HEK293 (cell line): ENCODE results near the gene GPD1.

ENCODE experiments used
- CTCF ChIA-PET: fragments of 350-600 bp; formaldehyde crosslinking; extraction: SDS; loops from one replicate; lab custom pipeline; 2021; ENCODE audit warnings: antibody characterized with exemption; lab: Yijun Ruan, JAX
- POLR2A ChIA-PET: fragments of 300-600 bp; formaldehyde crosslinking; extraction: SDS; loops from one replicate; lab custom pipeline; 2020; ENCODE audit warnings: antibody characterized with exemption, inconsistent platforms; lab: Yijun Ruan, JAX
- H3K27ac ChIP-seq: fragments of 200-500 bp; sonication (Bioruptor generic); 2 replicates; pipeline ENCODE4 v1.5.1; 2014; ENCODE audit warnings: low read depth, low read length, control low read depth, inconsistent platforms; ENCODE audit errors: extremely low read depth
- H3K36me3 ChIP-seq, 2 experiments: fragments of 200-500 bp in 1 of 2; sonication (Bioruptor generic) in 1 of 2; 1 replicate in 1 of 2; 2 replicates in 1 of 2; pipeline ENCODE4 v1.5.1; 2014 to 2017; ENCODE audit warnings: inconsistent platforms in 2 of 2, low read length in 2 of 2; ENCODE audit not compliant: control insufficient read depth in 2 of 2, insufficient read depth in 1 of 2
- H3K4me1 ChIP-seq: fragments of 200-500 bp; sonication (Bioruptor generic); 2 replicates; pipeline ENCODE4 v1.5.1; 2014; ENCODE audit warnings: mild to moderate bottlenecking, low read length, inconsistent platforms; ENCODE audit not compliant: control insufficient read depth, insufficient read depth
- H3K4me3 ChIP-seq: 2 replicates; pipeline ENCODE4 v1.5.1; 2011; ENCODE audit warnings: low read depth, mild to moderate bottlenecking, control low read depth, low read length, moderate library complexity
- H3K9me3 ChIP-seq: fragments of 200-500 bp; sonication (Bioruptor generic); 2 replicates; pipeline ENCODE4 v1.5.1; 2014; ENCODE audit warnings: low read depth, low read length, inconsistent platforms; ENCODE audit not compliant: control insufficient read depth, insufficient read depth
- GLI2 ChIP-seq: fragments of 450-650 bp; formaldehyde crosslinking; IDR thresholded peaks from 2 replicates; pipeline ENCODE4; 2017; ENCODE audit warnings: missing biosample characterization, missing genetic modification characterization, low read depth, borderline replicate concordance
- OVOL3 ChIP-seq: fragments of 450-650 bp; formaldehyde crosslinking; IDR thresholded peaks from 2 replicates; pipeline ENCODE4 v1.5.1; 2016; ENCODE audit warnings: missing biosample characterization, missing genetic modification characterization
- PRDM2 ChIP-seq: fragments of 450-650 bp; formaldehyde crosslinking; IDR thresholded peaks from 2 replicates; pipeline ENCODE4 v1.5.1; 2016; ENCODE audit warnings: missing biosample characterization, missing genetic modification characterization, borderline replicate concordance
- REPIN1 ChIP-seq: fragments of 450-650 bp; formaldehyde crosslinking; IDR thresholded peaks from 2 replicates; pipeline ENCODE4 v1.5.1; 2017; ENCODE audit warnings: missing biosample characterization, missing genetic modification characterization, low read depth
- SCRT1 ChIP-seq: fragments of 450-650 bp; formaldehyde crosslinking; IDR thresholded peaks from 2 replicates; pipeline ENCODE4 v1.5.1; 2016; ENCODE audit warnings: missing biosample characterization, missing genetic modification characterization, borderline replicate concordance
- SCRT2 ChIP-seq: fragments of 450-650 bp; formaldehyde crosslinking; IDR thresholded peaks from 2 replicates; pipeline ENCODE4 v1.5.1; 2016; ENCODE audit warnings: missing biosample characterization, missing genetic modification characterization
- SP3 ChIP-seq: fragments of 450-650 bp; formaldehyde crosslinking; IDR thresholded peaks from 2 replicates; pipeline ENCODE4 v1.5.1; 2016; ENCODE audit warnings: missing biosample characterization, missing genetic modification characterization
- SP7 ChIP-seq: fragments of 450-650 bp; formaldehyde crosslinking; IDR thresholded peaks from 2 replicates; pipeline ENCODE4 v1.5.1; 2016; ENCODE audit warnings: missing biosample characterization, missing genetic modification characterization
- ZBTB20 ChIP-seq: fragments of 450-650 bp; formaldehyde crosslinking; IDR thresholded peaks from 2 replicates; pipeline ENCODE4 v1.5.1; 2016; ENCODE audit warnings: missing biosample characterization, missing genetic modification characterization
- ZBTB21 ChIP-seq: fragments of 450-650 bp; formaldehyde crosslinking; IDR thresholded peaks from 2 replicates; pipeline ENCODE4 v1.5.1; 2017; ENCODE audit warnings: missing biosample characterization, missing genetic modification characterization
- ZBTB48 ChIP-seq: fragments of 450-650 bp; formaldehyde crosslinking; IDR thresholded peaks from 2 replicates; pipeline ENCODE4 v1.5.1; 2016; ENCODE audit warnings: missing biosample characterization, missing genetic modification characterization
- ZBTB7A ChIP-seq: fragments of 450-650 bp; formaldehyde crosslinking; IDR thresholded peaks from 2 replicates; pipeline ENCODE4 v1.5.1; 2016; ENCODE audit warnings: low read depth, missing biosample characterization, missing genetic modification characterization
- ZBTB8A ChIP-seq: fragments of 450-650 bp; formaldehyde crosslinking; IDR thresholded peaks from 2 replicates; pipeline ENCODE4 v1.5.1; 2016; ENCODE audit warnings: missing biosample characterization, missing genetic modification characterization
- ZEB2 ChIP-seq: fragments of 450-650 bp; formaldehyde crosslinking; IDR thresholded peaks from 2 replicates; pipeline ENCODE4 v1.5.1; 2016; ENCODE audit warnings: missing biosample characterization, missing genetic modification characterization
- ZFP3 ChIP-seq: fragments of 450-650 bp; formaldehyde crosslinking; IDR thresholded peaks from 2 replicates; pipeline ENCODE4 v1.5.1; 2016; ENCODE audit warnings: low read depth, missing biosample characterization, missing genetic modification characterization
- ZFP41 ChIP-seq: fragments of 450-650 bp; formaldehyde crosslinking; IDR thresholded peaks from 2 replicates; pipeline ENCODE4 v1.5.1; 2016; ENCODE audit warnings: missing biosample characterization, missing genetic modification characterization, borderline replicate concordance
- ZNF223 ChIP-seq: fragments of 450-650 bp; formaldehyde crosslinking; IDR thresholded peaks from 2 replicates; pipeline ENCODE4 v1.5.1; 2016; ENCODE audit warnings: missing biosample characterization, missing genetic modification characterization
- ZNF24 ChIP-seq: fragments of 450-650 bp; formaldehyde crosslinking; IDR thresholded peaks from 2 replicates; pipeline ENCODE4 v1.5.1; 2016; ENCODE audit warnings: missing biosample characterization, missing genetic modification characterization
- ZNF362 ChIP-seq: fragments of 450-650 bp; formaldehyde crosslinking; IDR thresholded peaks from 2 replicates; pipeline ENCODE4 v1.5.1; 2016; ENCODE audit warnings: missing biosample characterization, missing genetic modification characterization
- ZNF394 ChIP-seq: fragments of 450-650 bp; formaldehyde crosslinking; IDR thresholded peaks from 2 replicates; pipeline ENCODE4 v1.5.1; 2016; ENCODE audit warnings: missing biosample characterization, missing genetic modification characterization, mild to moderate bottlenecking, moderate library complexity, borderline replicate concordance
- ZNF473 ChIP-seq: fragments of 450-650 bp; formaldehyde crosslinking; IDR thresholded peaks from 2 replicates; pipeline ENCODE4 v1.5.1; 2017; ENCODE audit warnings: missing biosample characterization, missing genetic modification characterization
- ZNF629 ChIP-seq: fragments of 450-650 bp; formaldehyde crosslinking; IDR thresholded peaks from 2 replicates; pipeline ENCODE4 v1.5.1; 2017; ENCODE audit warnings: missing biosample characterization, missing genetic modification characterization
- ZNF670 ChIP-seq: fragments of 450-650 bp; formaldehyde crosslinking; IDR thresholded peaks from 2 replicates; pipeline ENCODE4 v1.5.1; 2016; ENCODE audit warnings: missing biosample characterization, missing genetic modification characterization, low read depth
- ZSCAN23 ChIP-seq: fragments of 450-650 bp; formaldehyde crosslinking; IDR thresholded peaks from 2 replicates; pipeline ENCODE4 v1.5.1; 2016; ENCODE audit warnings: missing biosample characterization, missing genetic modification characterization
- TF ChIP-seq, protein P1 (sequence below): fragments of 450-650 bp; formaldehyde crosslinking; IDR thresholded peaks from 2 replicates; pipeline ENCODE4 v1.5.1; 2016; ENCODE audit warnings: missing biosample characterization, missing genetic modification characterization
- TF ChIP-seq, protein P2 (sequence below): fragments of 450-650 bp; formaldehyde crosslinking; IDR thresholded peaks from 2 replicates; pipeline ENCODE4 v1.5.1; 2016; ENCODE audit warnings: missing biosample characterization, missing genetic modification characterization

The GPD1 gene

GRCh38 chr12:50111395-50111692 is 7.5 kb downstream of the GPD1 start (continued):
- TF ChIP-seq, protein P1, sequence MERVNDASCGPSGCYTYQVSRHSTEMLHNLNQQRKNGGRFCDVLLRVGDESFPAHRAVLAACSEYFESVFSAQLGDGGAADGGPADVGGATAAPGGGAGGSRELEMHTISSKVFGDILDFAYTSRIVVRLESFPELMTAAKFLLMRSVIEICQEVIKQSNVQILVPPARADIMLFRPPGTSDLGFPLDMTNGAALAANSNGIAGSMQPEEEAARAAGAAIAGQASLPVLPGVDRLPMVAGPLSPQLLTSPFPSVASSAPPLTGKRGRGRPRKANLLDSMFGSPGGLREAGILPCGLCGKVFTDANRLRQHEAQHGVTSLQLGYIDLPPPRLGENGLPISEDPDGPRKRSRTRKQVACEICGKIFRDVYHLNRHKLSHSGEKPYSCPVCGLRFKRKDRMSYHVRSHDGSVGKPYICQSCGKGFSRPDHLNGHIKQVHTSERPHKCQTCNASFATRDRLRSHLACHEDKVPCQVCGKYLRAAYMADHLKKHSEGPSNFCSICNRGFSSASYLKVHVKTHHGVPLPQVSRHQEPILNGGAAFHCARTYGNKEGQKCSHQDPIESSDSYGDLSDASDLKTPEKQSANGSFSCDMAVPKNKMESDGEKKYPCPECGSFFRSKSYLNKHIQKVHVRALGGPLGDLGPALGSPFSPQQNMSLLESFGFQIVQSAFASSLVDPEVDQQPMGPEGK (tag by site-specific recombination): peak; percentile 87; the same call in 1 of the 2 replicates
- TF ChIP-seq SP7 (peak; percentile 63), ZEB2 (tag by site-specific recombination) (peak; percentile 28; the same call in 1 of the 2 replicates), ZBTB8A (tag by site-specific recombination) (peak; percentile 53), ZBTB7A (tag by site-specific recombination) (peak; percentile 39; the same call in 1 of the 2 replicates), ZFP41 (no peak), ZBTB48 (0 out of 2 replicates have a peak, but pooled peaks have one; percentile 35), SCRT1 (tag by site-specific recombination) (no peak), ZNF394 (tag by site-specific recombination) (peak; percentile 46; the same call in 1 of the 2 replicates), PRDM2 (tag by site-specific recombination) (no peak), ZNF223 (tag by site-specific recombination) (peak; percentile 58; the same call in 1 of the 2 replicates)

GRCh38 chr12:50111693-50112455 is 8.1 kb downstream of the GPD1 start, which contains the start of gene COX14:
COX14 (plus strand) TSS chr12:50112236; CDS start chr12:50120044, 7,808 bp downstream.
- Histone ChIP-seq H3K36me3 (peaks cover 0 to 10% of the 10 kb centered on the region in 2 experiments; a peak in 2 of 3 replicates), H3K4me1 (peaks cover 6% of the 10 kb centered on the region; the same call in 1 of the 2 replicates), H3K9me3 (no peaks in the 10 kb centered on the region), H3K4me3 (peak within 1 kb of the TSS; percentile 75), H3K27ac (peak within 1 kb of the TSS; percentile 65)
- POLR2A ChIA-PET: interaction anchor here (0.6 to 5.0 kb wide), 38 partner anchors 9 to 426 kb away, joined by 3 to 68 read pairs (median 4); partner anchors contain the start of genes CERS5, GPD1, LIMA1 and RACGAP1
- CTCF ChIA-PET: interaction anchor here (0.5 to 5.1 kb wide), 40 partner anchors 9 to 393 kb away, joined by 3 to 53 read pairs (median 4); partner anchors contain the start of genes CERS5, DIP2B, GPD1 and SMARCD1
- TF ChIP-seq GLI2 (tag by site-specific recombination) (no peak), OVOL3 (tag by site-specific recombination) (peak; percentile 58; the same call in 1 of the 2 replicates), ZNF670 (no peak), ZBTB20 (tag by site-specific recombination) (peak; percentile 87; the same call in 1 of the 2 replicates), SP3 (peak; percentile 90), ZFP3 (tag by site-specific recombination) (no peak), ZBTB21 (tag by site-specific recombination) (peak; percentile 55; the same call in 1 of the 2 replicates), ZNF362 (tag by site-specific recombination) (no peak), SCRT2 (tag by site-specific recombination) (peak; percentile 56; the same call in 1 of the 2 replicates), ZNF24 (peak; percentile 93), ZNF629 (peak; percentile 79), ZNF473 (tag by site-specific recombination) (no peak), REPIN1 (tag by site-specific recombination) (peak; percentile 92; the same call in 1 of the 2 replicates), ZSCAN23 (tag by site-specific recombination) (peak; percentile 80; the same call in 1 of the 2 replicates)
- TF ChIP-seq, protein P2, sequence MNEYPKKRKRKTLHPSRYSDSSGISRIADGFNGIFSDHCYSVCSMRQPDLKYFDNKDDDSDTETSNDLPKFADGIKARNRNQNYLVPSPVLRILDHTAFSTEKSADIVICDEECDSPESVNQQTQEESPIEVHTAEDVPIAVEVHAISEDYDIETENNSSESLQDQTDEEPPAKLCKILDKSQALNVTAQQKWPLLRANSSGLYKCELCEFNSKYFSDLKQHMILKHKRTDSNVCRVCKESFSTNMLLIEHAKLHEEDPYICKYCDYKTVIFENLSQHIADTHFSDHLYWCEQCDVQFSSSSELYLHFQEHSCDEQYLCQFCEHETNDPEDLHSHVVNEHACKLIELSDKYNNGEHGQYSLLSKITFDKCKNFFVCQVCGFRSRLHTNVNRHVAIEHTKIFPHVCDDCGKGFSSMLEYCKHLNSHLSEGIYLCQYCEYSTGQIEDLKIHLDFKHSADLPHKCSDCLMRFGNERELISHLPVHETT (tag by site-specific recombination): peak; percentile 66; the same call in 1 of the 2 replicates
